ENCODE data around the gene PNCK. TPM values are rescaled to one million over a fixed set of nuclear protein-coding genes. Genes with fewer than 3 reads are reported as not detected.

The PNCK gene
- total and polyA plus RNA-seq, 2 donors, result 2.4 to 8.2 TPM

- DNase-seq (ENCODE audit: low read depth in 6 of 9, low spot score in 9 of 9), result no peak
- H3K27ac ChIP-seq (ENCODE audit: low read depth in 1 of 2, low read length in 1 of 2), result no peak overlapping the region
- H3K4me1 ChIP-seq (ENCODE audit: control insufficient read depth in 2 of 2, insufficient read depth in 2 of 2, low read length in 2 of 2), result no peaks in the 10 kb centered on the region
- H3K36me3 ChIP-seq (ENCODE audit: control insufficient read depth in 2 of 2, insufficient read depth in 2 of 2, low read length in 1 of 2), result no peaks in the 10 kb centered on the region
- WGBS, result 93% methylated on average over 8 of the region's 8 CpGs
- H3K4me3 ChIP-seq (ENCODE audit: low read length in 2 of 2), result no peak overlapping the region
- peaks cover 0 to 3% of the 10 kb centered on the region in 2 donors for H3K9me3 ChIP-seq (ENCODE audit: control insufficient read depth in 2 of 2, insufficient read depth in 1 of 2, low read length in 1 of 2)
- H3K27me3 ChIP-seq (ENCODE audit: control insufficient read depth in 2 of 2, insufficient read depth in 1 of 2, low read length in 1 of 2), result peaks cover 0 to 5% of the 10 kb centered on the region in 2 donors
These were observed 45.5 kb downstream of the PNCK start for GRCh38 chrX:153628129-153628528.

- no peak overlapping the region for H3K27ac ChIP-seq (ENCODE audit: low read depth in 1 of 2, low read length in 1 of 2)
- H3K36me3 ChIP-seq (ENCODE audit: control insufficient read depth in 2 of 2, insufficient read depth in 2 of 2, low read length in 1 of 2), result no peaks in the 10 kb centered on the region
- peaks cover 0 to 3% of the 10 kb centered on the region in 2 donors for H3K9me3 ChIP-seq (ENCODE audit: control insufficient read depth in 2 of 2, insufficient read depth in 1 of 2, low read length in 1 of 2)
- WGBS, result 66% methylated on average over 15 of the region's 15 CpGs
- H3K4me3 ChIP-seq (ENCODE audit: low read length in 2 of 2), result no peak overlapping the region
- no peak for DNase-seq (ENCODE audit: low read depth in 6 of 9, low spot score in 9 of 9)
- no peaks in the 10 kb centered on the region for H3K4me1 ChIP-seq (ENCODE audit: control insufficient read depth in 2 of 2, insufficient read depth in 2 of 2, low read length in 2 of 2)
- H3K27me3 ChIP-seq (ENCODE audit: control insufficient read depth in 2 of 2, insufficient read depth in 1 of 2, low read length in 1 of 2), result peaks cover 0 to 7% of the 10 kb centered on the region in 2 donors
These were observed 45.9 kb downstream of the PNCK start for GRCh38 chrX:153627675-153628111.

- Histone ChIP-seq H3K4me3 (ENCODE audit: low read length in 2 of 2) (no peak overlapping the region), H3K27ac (ENCODE audit: low read depth in 1 of 2, low read length in 1 of 2) (no peak overlapping the region), H3K27me3 (ENCODE audit: control insufficient read depth in 2 of 2, insufficient read depth in 1 of 2, low read length in 1 of 2) (peaks cover 0 to 10% of the 10 kb centered on the region in 2 donors), H3K4me1 (ENCODE audit: control insufficient read depth in 2 of 2, insufficient read depth in 2 of 2, low read length in 2 of 2) (no peaks in the 10 kb centered on the region), H3K9me3 (ENCODE audit: control insufficient read depth in 2 of 2, insufficient read depth in 1 of 2, low read length in 1 of 2) (peaks cover 0 to 3% of the 10 kb centered on the region in 2 donors), H3K36me3 (ENCODE audit: control insufficient read depth in 2 of 2, insufficient read depth in 2 of 2, low read length in 1 of 2) (no peaks in the 10 kb centered on the region)
- 94% methylated on average over 35 of the region's 35 CpGs for WGBS
- DNase-seq (ENCODE audit: low read depth in 6 of 9, low spot score in 9 of 9), result no peak
These were observed 46.5 kb downstream of the PNCK start for GRCh38 chrX:153626863-153627674.

- no peaks in the 10 kb centered on the region for H3K9me3 ChIP-seq (ENCODE audit: control insufficient read depth in 2 of 2, insufficient read depth in 1 of 2, low read length in 1 of 2)
- H3K4me3 ChIP-seq (ENCODE audit: low read length in 2 of 2), result no peak overlapping the region
- peaks cover 0 to 12% of the 10 kb centered on the region in 2 donors for H3K27me3 ChIP-seq (ENCODE audit: control insufficient read depth in 2 of 2, insufficient read depth in 1 of 2, low read length in 1 of 2)
- H3K36me3 ChIP-seq (ENCODE audit: control insufficient read depth in 2 of 2, insufficient read depth in 2 of 2, low read length in 1 of 2), result no peaks in the 10 kb centered on the region
- H3K27ac ChIP-seq (ENCODE audit: low read depth in 1 of 2, low read length in 1 of 2), result no peak overlapping the region
- 92% methylated on average over 16 of the region's 16 CpGs for WGBS
- H3K4me1 ChIP-seq (ENCODE audit: control insufficient read depth in 2 of 2, insufficient read depth in 2 of 2, low read length in 2 of 2), result no peaks in the 10 kb centered on the region
- DNase-seq (ENCODE audit: low read depth in 6 of 9, low spot score in 9 of 9), result no peak
These were observed 47.5 kb downstream of the PNCK start for GRCh38 chrX:153626025-153626633.

- DNase-seq (ENCODE audit: low read depth in 6 of 9, low spot score in 9 of 9), result no peak
- Histone ChIP-seq H3K36me3 (ENCODE audit: control insufficient read depth in 2 of 2, insufficient read depth in 2 of 2, low read length in 1 of 2) (no peaks in the 10 kb centered on the region), H3K4me1 (ENCODE audit: control insufficient read depth in 2 of 2, insufficient read depth in 2 of 2, low read length in 2 of 2) (no peaks in the 10 kb centered on the region), H3K27ac (ENCODE audit: low read depth in 1 of 2, low read length in 1 of 2) (no peak overlapping the region), H3K9me3 (ENCODE audit: control insufficient read depth in 2 of 2, insufficient read depth in 1 of 2, low read length in 1 of 2) (no peaks in the 10 kb centered on the region), H3K27me3 (ENCODE audit: control insufficient read depth in 2 of 2, insufficient read depth in 1 of 2, low read length in 1 of 2) (peaks cover 0 to 12% of the 10 kb centered on the region in 2 donors), H3K4me3 (ENCODE audit: low read length in 2 of 2) (no peak overlapping the region)
- WGBS, result 98% methylated on average over 20 of the region's 21 CpGs
These were observed 48.2 kb downstream of the PNCK start for GRCh38 chrX:153625271-153626024.

- Histone ChIP-seq H3K27ac (ENCODE audit: low read depth in 1 of 2, low read length in 1 of 2) (no peak overlapping the region), H3K36me3 (ENCODE audit: control insufficient read depth in 2 of 2, insufficient read depth in 2 of 2, low read length in 1 of 2) (no peaks in the 10 kb centered on the region), H3K9me3 (ENCODE audit: control insufficient read depth in 2 of 2, insufficient read depth in 1 of 2, low read length in 1 of 2) (no peaks in the 10 kb centered on the region), H3K27me3 (ENCODE audit: control insufficient read depth in 2 of 2, insufficient read depth in 1 of 2, low read length in 1 of 2) (peaks cover 0 to 12% of the 10 kb centered on the region in 2 donors), H3K4me1 (ENCODE audit: control insufficient read depth in 2 of 2, insufficient read depth in 2 of 2, low read length in 2 of 2) (no peaks in the 10 kb centered on the region), H3K4me3 (ENCODE audit: low read length in 2 of 2) (no peak overlapping the region)
- 92% methylated on average over 15 of the region's 15 CpGs for WGBS
- no peak for DNase-seq (ENCODE audit: low read depth in 6 of 9, low spot score in 9 of 9)
These were observed 49.2 kb downstream of the PNCK start for GRCh38 chrX:153624196-153625091.

GRCh38 chrX:153623310-153624029 is 50.1 kb downstream of the PNCK start:
- H3K4me1 ChIP-seq (ENCODE audit: control insufficient read depth in 2 of 2, insufficient read depth in 2 of 2, low read length in 2 of 2), result no peaks in the 10 kb centered on the region
- DNase-seq (ENCODE audit: low read depth in 6 of 9, low spot score in 9 of 9), result no peak

GRCh38 chrX:153622661-153623309 is 50.8 kb downstream of the PNCK start:
- H3K36me3 ChIP-seq (ENCODE audit: control insufficient read depth in 2 of 2, insufficient read depth in 2 of 2, low read length in 1 of 2), result no peaks in the 10 kb centered on the region
- no peak for DNase-seq (ENCODE audit: low read depth in 6 of 9, low spot score in 9 of 9)
- no peaks in the 10 kb centered on the region for H3K4me1 ChIP-seq (ENCODE audit: control insufficient read depth in 2 of 2, insufficient read depth in 2 of 2, low read length in 2 of 2)
- H3K27me3 ChIP-seq (ENCODE audit: control insufficient read depth in 2 of 2, insufficient read depth in 1 of 2, low read length in 1 of 2), result peaks cover 0 to 16% of the 10 kb centered on the region in 2 donors
- WGBS, result 92% methylated on average over 17 of the region's 17 CpGs
- H3K27ac ChIP-seq (ENCODE audit: low read depth in 1 of 2, low read length in 1 of 2), result no peak overlapping the region
- no peaks in the 10 kb centered on the region for H3K9me3 ChIP-seq (ENCODE audit: control insufficient read depth in 2 of 2, insufficient read depth in 1 of 2, low read length in 1 of 2)
- H3K4me3 ChIP-seq (ENCODE audit: low read length in 2 of 2), result no peak overlapping the region

More at GRCh38 chrX:153623310-153624029, 50.1 kb downstream of the PNCK start:
- H3K36me3 ChIP-seq (ENCODE audit: control insufficient read depth in 2 of 2, insufficient read depth in 2 of 2, low read length in 1 of 2), result no peaks in the 10 kb centered on the region
- WGBS, result 96% methylated on average over 16 of the region's 16 CpGs
- peaks cover 0 to 13% of the 10 kb centered on the region in 2 donors for H3K27me3 ChIP-seq (ENCODE audit: control insufficient read depth in 2 of 2, insufficient read depth in 1 of 2, low read length in 1 of 2)
- no peak overlapping the region for H3K4me3 ChIP-seq (ENCODE audit: low read length in 2 of 2)
- H3K27ac ChIP-seq (ENCODE audit: low read depth in 1 of 2, low read length in 1 of 2), result no peak overlapping the region
- no peaks in the 10 kb centered on the region for H3K9me3 ChIP-seq (ENCODE audit: control insufficient read depth in 2 of 2, insufficient read depth in 1 of 2, low read length in 1 of 2)

Data from thymus (tissue), 11 donors.